ENCODE data around the gene BLOC1S5. TPM values are rescaled to one million over a fixed set of nuclear protein-coding genes. Genes with fewer than 3 reads are reported as not detected.
A peak's percentile ranks its signal among the peaks of the same experiment; 100 is the strongest.

BLOC1S5 gene
- total RNA-seq, 1 donor from 2014 or later = 9.7 TPM

DNA sequence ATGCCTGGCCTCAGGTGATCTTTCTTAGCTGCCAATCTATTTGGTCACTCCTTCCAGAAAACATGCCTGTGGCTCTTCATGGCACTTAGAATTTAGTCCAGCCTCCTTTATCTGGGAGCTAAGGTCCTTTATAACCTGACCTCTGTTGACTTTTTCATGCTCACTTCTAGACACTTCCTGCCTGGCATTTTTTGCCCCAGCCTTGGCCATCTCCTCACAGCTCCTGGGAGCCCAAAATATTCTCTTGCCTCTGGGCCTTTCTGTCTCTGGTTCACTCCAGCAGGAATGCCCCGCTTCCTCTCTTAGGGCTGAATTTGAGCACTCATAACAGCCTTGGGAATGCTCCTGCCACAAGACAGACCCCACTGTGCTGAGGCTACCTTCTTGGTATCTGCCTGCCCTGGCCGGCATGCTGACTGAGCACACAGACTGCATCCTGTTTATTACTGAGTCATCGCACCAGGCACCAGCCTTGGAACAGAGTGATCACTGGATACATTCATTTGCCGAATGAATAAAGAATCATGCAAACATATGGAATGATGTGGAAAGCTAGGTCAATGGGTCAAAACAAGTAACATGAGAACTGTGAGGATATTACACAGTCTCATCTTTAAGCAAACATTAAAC lies 44.0 kb upstream of the BLOC1S5 start:
- Histone ChIP-seq H3K4me3 (ENCODE audit: low read depth, low read length) (no peak overlapping the region), H3K27me3 (ENCODE audit: control insufficient read depth, insufficient read depth, low read length) (no peaks in the 10 kb centered on the region), H3K36me3 (ENCODE audit: control insufficient read depth, insufficient read depth, low read length) (no peaks in the 10 kb centered on the region)
- FAIRE-seq = peak; percentile 40
- TF ChIP-seq, protein P1, sequence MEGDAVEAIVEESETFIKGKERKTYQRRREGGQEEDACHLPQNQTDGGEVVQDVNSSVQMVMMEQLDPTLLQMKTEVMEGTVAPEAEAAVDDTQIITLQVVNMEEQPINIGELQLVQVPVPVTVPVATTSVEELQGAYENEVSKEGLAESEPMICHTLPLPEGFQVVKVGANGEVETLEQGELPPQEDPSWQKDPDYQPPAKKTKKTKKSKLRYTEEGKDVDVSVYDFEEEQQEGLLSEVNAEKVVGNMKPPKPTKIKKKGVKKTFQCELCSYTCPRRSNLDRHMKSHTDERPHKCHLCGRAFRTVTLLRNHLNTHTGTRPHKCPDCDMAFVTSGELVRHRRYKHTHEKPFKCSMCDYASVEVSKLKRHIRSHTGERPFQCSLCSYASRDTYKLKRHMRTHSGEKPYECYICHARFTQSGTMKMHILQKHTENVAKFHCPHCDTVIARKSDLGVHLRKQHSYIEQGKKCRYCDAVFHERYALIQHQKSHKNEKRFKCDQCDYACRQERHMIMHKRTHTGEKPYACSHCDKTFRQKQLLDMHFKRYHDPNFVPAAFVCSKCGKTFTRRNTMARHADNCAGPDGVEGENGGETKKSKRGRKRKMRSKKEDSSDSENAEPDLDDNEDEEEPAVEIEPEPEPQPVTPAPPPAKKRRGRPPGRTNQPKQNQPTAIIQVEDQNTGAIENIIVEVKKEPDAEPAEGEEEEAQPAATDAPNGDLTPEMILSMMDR (IDR thresholded peaks at IDR 0.05; ENCODE audit: insufficient read depth, low read length, severe bottlenecking) = no peak
- DNase-seq (ENCODE audit: low read depth) = peak; percentile 94

DNA sequence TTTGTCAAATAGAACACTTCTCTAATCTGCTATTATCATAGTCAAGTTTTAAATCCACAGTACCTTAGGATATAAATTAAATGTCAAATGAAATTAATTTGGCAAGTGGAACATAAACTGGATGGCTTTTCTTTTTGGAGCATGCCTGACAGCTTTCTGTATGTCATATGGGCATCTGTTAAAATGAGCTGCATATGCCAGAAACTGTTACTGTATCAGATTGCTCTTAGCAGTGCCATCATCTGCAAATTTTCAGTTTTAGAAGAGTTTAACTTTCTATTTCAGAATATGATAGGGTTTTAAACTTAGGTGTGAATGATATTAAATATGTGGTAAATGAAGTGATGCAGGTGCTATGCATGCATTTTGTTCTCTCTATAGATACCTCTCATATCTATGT lies 41.6 kb upstream of the BLOC1S5 start:
- FAIRE-seq = no peak
- TF ChIP-seq, protein P1 (IDR thresholded peaks at IDR 0.05; ENCODE audit: insufficient read depth, low read length, severe bottlenecking) = no peak
- DNase-seq (ENCODE audit: low read depth) = no peak
- Histone ChIP-seq H3K36me3 (ENCODE audit: control insufficient read depth, insufficient read depth, low read length) (no peaks in the 10 kb centered on the region), H3K27me3 (ENCODE audit: control insufficient read depth, insufficient read depth, low read length) (no peaks in the 10 kb centered on the region), H3K4me3 (ENCODE audit: low read depth, low read length) (no peak overlapping the region)

DNA sequence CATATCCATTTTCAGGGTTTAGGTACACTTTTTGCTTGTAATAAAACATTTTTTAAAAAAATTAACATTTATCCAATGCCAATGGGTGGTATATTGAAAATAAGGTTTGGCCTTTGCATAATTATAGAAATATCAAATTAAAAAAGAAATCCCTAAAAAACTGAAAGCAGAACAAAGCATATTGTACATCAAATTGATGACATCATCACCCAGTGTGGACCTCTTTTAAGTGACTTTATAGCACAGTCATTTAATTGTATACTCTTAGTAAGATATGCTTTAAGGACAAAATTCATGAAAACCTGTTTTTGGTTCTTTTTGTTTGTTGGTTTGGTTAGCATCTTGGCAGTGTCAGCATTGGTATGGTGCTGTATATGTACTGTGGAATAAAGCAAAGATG lies 39.5 kb upstream of the BLOC1S5 start:
- TF ChIP-seq, protein P1 (IDR thresholded peaks at IDR 0.05; ENCODE audit: insufficient read depth, low read length, severe bottlenecking) = no peak
- no peak for DNase-seq (ENCODE audit: low read depth)

DNA sequence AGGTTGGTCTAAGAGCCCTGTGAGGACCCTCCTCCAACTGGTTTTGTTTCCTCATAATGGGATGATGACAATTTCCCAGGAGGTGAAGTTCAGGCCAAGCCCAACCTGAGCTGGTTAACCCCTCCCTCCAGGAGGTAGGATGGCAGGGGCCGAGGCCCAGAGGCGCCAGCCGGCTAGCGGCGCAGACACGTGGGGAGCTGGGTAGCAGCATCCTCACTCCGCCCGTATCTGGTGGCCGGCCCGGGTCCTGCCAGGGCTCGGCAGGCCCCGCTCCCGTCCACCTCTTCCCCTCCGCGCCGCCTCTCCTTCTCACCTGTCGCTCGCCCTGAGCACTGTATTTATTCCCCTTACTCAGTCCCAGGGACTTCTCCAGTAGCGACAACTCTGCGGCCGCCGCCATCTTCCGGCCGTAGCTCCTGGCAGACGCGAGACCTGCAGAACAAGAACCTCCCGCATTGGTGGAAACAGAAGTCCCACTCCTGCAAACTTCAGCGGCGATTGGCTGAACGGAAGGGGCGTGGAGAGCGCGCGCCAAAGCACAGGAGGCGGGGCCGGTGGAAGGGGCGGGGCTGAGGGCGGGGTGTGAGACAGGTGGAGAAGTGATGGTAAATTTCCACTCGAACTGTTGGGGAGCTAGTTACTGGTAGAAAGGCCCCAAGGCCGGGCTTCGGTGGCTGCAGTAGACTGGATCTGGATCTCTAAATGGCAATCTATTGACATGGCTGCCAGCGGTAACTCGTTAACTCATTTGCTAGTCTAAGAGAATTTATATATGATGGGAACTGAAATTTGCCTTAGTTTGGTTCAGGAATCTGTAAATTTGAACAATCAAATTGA lies 38.2 kb upstream of the BLOC1S5 start, which contains the start of gene EEF1E1:
TSS of gene EEF1E1 (minus strand) at position 427 of the 837 bp plus-strand sequence. CDS start at position 400, 27 bp downstream.
- peak; percentile 90 for DNase-seq (ENCODE audit: low read depth)
- no peaks in the 10 kb centered on the region for H3K27me3 ChIP-seq (ENCODE audit: control insufficient read depth, insufficient read depth, low read length)
- peak within 1 kb of the TSS; percentile 78 for H3K4me3 ChIP-seq (ENCODE audit: low read depth, low read length)
- no peak for FAIRE-seq
- H3K36me3 ChIP-seq (ENCODE audit: control insufficient read depth, insufficient read depth, low read length) = no peaks in the 10 kb centered on the region
- TF ChIP-seq, protein P1 (IDR thresholded peaks at IDR 0.05; ENCODE audit: insufficient read depth, low read length, severe bottlenecking) = no peak

More for the DNA sequence above, 39.5 kb upstream of the BLOC1S5 start:
- FAIRE-seq = no peak
- no peaks in the 10 kb centered on the region for H3K36me3 ChIP-seq (ENCODE audit: control insufficient read depth, insufficient read depth, low read length)
- H3K4me3 ChIP-seq (ENCODE audit: low read depth, low read length) = no peak overlapping the region
- H3K27me3 ChIP-seq (ENCODE audit: control insufficient read depth, insufficient read depth, low read length) = no peaks in the 10 kb centered on the region

DNA sequence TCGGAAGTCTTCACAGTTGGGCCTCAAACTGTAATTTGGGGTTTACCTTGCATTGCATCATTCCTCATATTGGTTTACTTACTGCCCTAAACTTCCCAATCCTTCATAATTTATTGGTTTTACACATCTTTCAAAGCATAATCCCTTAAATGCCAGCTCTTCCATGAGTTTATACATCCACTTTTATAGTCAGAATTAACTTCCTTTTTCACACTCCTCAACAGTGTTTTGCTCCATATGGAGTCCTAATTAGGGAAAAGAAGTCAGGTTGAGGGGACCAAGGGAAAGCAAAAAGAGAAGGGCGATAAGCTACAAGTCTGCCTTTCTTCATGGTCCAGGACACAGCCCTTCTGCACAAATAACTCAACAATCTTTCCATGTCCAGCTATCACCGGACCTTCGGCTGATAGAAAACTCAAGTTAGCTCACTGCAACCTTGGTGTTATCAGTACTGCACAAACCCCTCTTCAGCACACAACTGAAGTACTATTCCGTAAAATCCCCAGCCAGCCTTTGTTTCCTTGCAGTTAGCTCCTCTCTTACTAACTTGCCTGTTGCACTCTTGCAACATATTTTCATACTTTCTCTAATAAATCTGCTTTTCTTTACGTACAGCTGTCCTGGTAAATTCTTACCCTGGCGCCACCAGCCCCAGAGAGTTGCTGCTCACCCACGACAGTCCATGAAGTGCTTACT lies 36.1 kb upstream of the BLOC1S5 start:
- FAIRE-seq (no peak), DNase-seq (ENCODE audit: low read depth) (no peak)
- Histone ChIP-seq H3K36me3 (ENCODE audit: control insufficient read depth, insufficient read depth, low read length) (peaks cover 6% of the 10 kb centered on the region), H3K4me3 (ENCODE audit: low read depth, low read length) (no peak overlapping the region), H3K27me3 (ENCODE audit: control insufficient read depth, insufficient read depth, low read length) (no peaks in the 10 kb centered on the region)
- TF ChIP-seq, protein P1 (IDR thresholded peaks at IDR 0.05; ENCODE audit: insufficient read depth, low read length, severe bottlenecking) = no peak

Data from bronchial epithelial cell (primary cell).